Measurements from ENCODE around the gene DNM3. TPM values are rescaled to one million over a fixed set of nuclear protein-coding genes. Genes with fewer than 3 reads are reported as not detected.

DNM3 gene
- total and polyA plus RNA-seq, 2 donors (not counting 3 experiments of a cell fraction or from before 2014, with no cell fraction given): 1.4 to 2.5 TPM

- Histone ChIP-seq H3K79me2 (ENCODE audit: control insufficient read depth, insufficient read depth, low read length) (no peaks in the 10 kb centered on the region), H3K27me3 (ENCODE audit: control insufficient read depth in 2 of 2, insufficient read depth in 2 of 2, low read length in 2 of 2) (no peaks in the 10 kb centered on the region), H3K9me1 (replicated peaks; ENCODE audit: control insufficient read depth, extremely low read depth, insufficient read depth, low read length) (no peaks in the 10 kb centered on the region), H3K9me3 (replicated peaks; ENCODE audit: control insufficient read depth, insufficient read depth, low read length) (no peaks in the 10 kb centered on the region), H4K20me1 (replicated peaks; ENCODE audit: control insufficient read depth, extremely low read depth, insufficient read depth, low read length) (no peaks in the 10 kb centered on the region), H3K27ac (ENCODE audit: insufficient read depth, low read depth, low read length) (no peak overlapping the region), H3K4me2 (ENCODE audit: insufficient read depth, low read length) (no peak overlapping the region), H3K9ac (replicated peaks; ENCODE audit: extremely low read depth, insufficient read depth, low read length) (no peak overlapping the region), H3K4me3 (replicated peaks in 1 of 3; ENCODE audit: insufficient read depth in 1 of 3, low read depth in 1 of 3, low read length in 3 of 3) (no peak overlapping the region), H2AFZ (ENCODE audit: low read depth, low read length) (no peak overlapping the region), H3K36me3 (ENCODE audit: control insufficient read depth in 2 of 2, extremely low read depth in 1 of 2, insufficient read depth in 2 of 2, low read length in 2 of 2) (no peaks in the 10 kb centered on the region), H3K4me1 (ENCODE audit: control insufficient read depth, extremely low read depth, insufficient read depth, low read length) (peaks cover 36% of the 10 kb centered on the region)
- TF ChIP-seq MYC (IDR thresholded peaks at IDR 0.05; ENCODE audit: low read depth, low read length): no peak
- no peak for TF ChIP-seq MAX (IDR thresholded peaks at IDR 0.05; ENCODE audit: insufficient read depth, insufficient read length)
- TF ChIP-seq CTCF (IDR thresholded peaks at IDR 0.05; ENCODE audit: extremely low read depth in 1 of 2, insufficient read depth in 1 of 2, low read depth in 1 of 2, low read length in 2 of 2): no peak
- no peak for TF ChIP-seq POLR2AphosphoS5 (IDR thresholded peaks at IDR 0.05; ENCODE audit: insufficient read depth, low read depth, low read length)
- no peak for TF ChIP-seq GATA2 (IDR thresholded peaks at IDR 0.05; ENCODE audit: insufficient read depth, insufficient read length, low read depth, low read length)
- TF ChIP-seq JUN (IDR thresholded peaks at IDR 0.05; ENCODE audit: borderline replicate concordance, insufficient read depth, insufficient read length, low read depth): no peak
- no peak for TF ChIP-seq POLR2A (IDR thresholded peaks at IDR 0.05; ENCODE audit: low read depth, low read length)
- TF ChIP-seq EZH2 (IDR thresholded peaks at IDR 0.05; ENCODE audit: borderline replicate concordance, low read depth, low read length, severe bottlenecking): no peak
- TF ChIP-seq FOS (IDR thresholded peaks at IDR 0.05; ENCODE audit: borderline replicate concordance, insufficient read depth, low read length): no peak
- ChIA-PET POLR2A (no interaction called here), CTCF (no interaction called here)
- intact Hi-C loops (cut with micrococcal nuclease) (loop anchor here (5.0 to 10.0 kb wide), 3 partner anchors 142 to 721 kb away; partner anchors contain the start of gene SUCO), dilution Hi-C loops (cut with MboI; ENCODE audit: extremely low pct_ligation_motif_present, low sequenced_read_pairs) (no loop called here)
- DNase-seq (ENCODE audit: low read depth, low spot score) (no peak), FAIRE-seq (no peak)
- no TSS peak for BruUV-seq (replicated peaks)
Observed at GRCh38 chr1:172324086-172324485, 482.8 kb downstream of the DNM3 start.
